GM18907 (cell line): ENCODE results near the gene PLIN5.

Source experiments
- ATAC-seq: cut with Tn5 transposase; IDR thresholded peaks from one replicate; pipeline ENCODE4 v1.9.1; 2021; ENCODE audit warnings: mild to moderate bottlenecking, moderate library complexity; ENCODE audit not compliant: unreplicated experiment

PLIN5 gene

GRCh38 chr19:4506449-4507149, 28.4 kb downstream of the PLIN5 start:
- ATAC-seq: no peak

GRCh38 chr19:4505570-4506448, 29.2 kb downstream of the PLIN5 start:
- ATAC-seq: no peak

- no peak for ATAC-seq
These were observed 30.0 kb downstream of the PLIN5 start for GRCh38 chr19:4504891-4505569.

- no peak for ATAC-seq
These were observed 30.7 kb downstream of the PLIN5 start for GRCh38 chr19:4504297-4504701.

GRCh38 chr19:4503825-4504170, 31.2 kb downstream of the PLIN5 start:
- no peak for ATAC-seq

GRCh38 chr19:4503132-4503824, 31.7 kb downstream of the PLIN5 start:
- ATAC-seq: no peak

- ATAC-seq: no peak
These were observed 32.5 kb downstream of the PLIN5 start for GRCh38 chr19:4502282-4503131.

GRCh38 chr19:4501691-4502090, 33.3 kb downstream of the PLIN5 start:
- no peak for ATAC-seq

GRCh38 chr19:4500841-4501591, 34.0 kb downstream of the PLIN5 start:
- no peak for ATAC-seq

- no peak for ATAC-seq
These were observed 35.2 kb downstream of the PLIN5 start for GRCh38 chr19:4499855-4500254.

GRCh38 chr19:4499318-4499717, 35.7 kb downstream of the PLIN5 start:
- ATAC-seq: no peak

GRCh38 chr19:4498694-4499093, 36.3 kb downstream of the PLIN5 start:
- no peak for ATAC-seq

GRCh38 chr19:4497770-4498389, 37.1 kb downstream of the PLIN5 start:
- ATAC-seq: no peak

- no peak for ATAC-seq
These were observed 38.7 kb downstream of the PLIN5 start for GRCh38 chr19:4496304-4496703.

GRCh38 chr19:4495471-4495870, 39.6 kb downstream of the PLIN5 start:
- no peak for ATAC-seq

GRCh38 chr19:4494691-4495064, 40.3 kb downstream of the PLIN5 start:
- ATAC-seq: no peak

GRCh38 chr19:4493929-4494690, 40.9 kb downstream of the PLIN5 start:
- ATAC-seq: no peak
